Glutamatergic neuron (in vitro differentiated cells): ENCODE data around the gene EML1. TPM values are rescaled to one million over a fixed set of nuclear protein-coding genes. Genes with fewer than 3 reads are reported as not detected.

Experiments
- DNase-seq: peaks from one replicate; pipeline ENCODE4 v3.0.0; 2022
- H3K27ac Mint-ChIP-seq: one replicate; pipeline ENCODE4 v1.8.0; 2020; ENCODE audit warnings: mild to moderate bottlenecking, mixed read lengths, inconsistent platforms; ENCODE audit not compliant: unreplicated experiment
- H3K27me3 Mint-ChIP-seq: one replicate; pipeline ENCODE4 v1.8.0; 2020; ENCODE audit warnings: mild to moderate bottlenecking, moderate library complexity, mixed read lengths, inconsistent platforms; ENCODE audit not compliant: unreplicated experiment
- H3K36me3 Mint-ChIP-seq: one replicate; pipeline ENCODE4 v1.8.0; 2020; ENCODE audit warnings: mild to moderate bottlenecking, mixed read lengths, inconsistent platforms; ENCODE audit not compliant: unreplicated experiment
- H3K4me1 Mint-ChIP-seq: one replicate; pipeline ENCODE4 v1.8.0; 2020; ENCODE audit warnings: mild to moderate bottlenecking, low read depth, mixed read lengths, inconsistent platforms; ENCODE audit not compliant: unreplicated experiment
- H3K4me3 Mint-ChIP-seq: one replicate; pipeline ENCODE4 v1.8.0; 2020; ENCODE audit warnings: mild to moderate bottlenecking, mixed read lengths, inconsistent platforms; ENCODE audit not compliant: unreplicated experiment
- H3K9me3 Mint-ChIP-seq: one replicate; pipeline ENCODE4 v1.8.0; 2020; ENCODE audit warnings: mild to moderate bottlenecking, moderate library complexity, mixed read lengths, inconsistent platforms; ENCODE audit not compliant: unreplicated experiment
- CTCF ChIP-seq: fragments of 200-600 bp; sonication (generic); IDR thresholded peaks from one replicate; pipeline ENCODE4 v1.5.0; 2021; ENCODE audit not compliant: partially characterized antibody, unreplicated experiment
- total RNA-seq: library from RNA; stranded (reverse); fragmentation: NEBNext Ultra II Directional; extraction: Animal tissue kit (Norgen Biotek cat#: 25700); gene quantifications from one replicate; pipeline ENCODE4 v1.2.1, GENCODE V29; 2021; ENCODE audit not compliant: unreplicated experiment

Gene EML1
- total RNA-seq, 1 donor from 2014 or later: 73.6 TPM

DNA sequence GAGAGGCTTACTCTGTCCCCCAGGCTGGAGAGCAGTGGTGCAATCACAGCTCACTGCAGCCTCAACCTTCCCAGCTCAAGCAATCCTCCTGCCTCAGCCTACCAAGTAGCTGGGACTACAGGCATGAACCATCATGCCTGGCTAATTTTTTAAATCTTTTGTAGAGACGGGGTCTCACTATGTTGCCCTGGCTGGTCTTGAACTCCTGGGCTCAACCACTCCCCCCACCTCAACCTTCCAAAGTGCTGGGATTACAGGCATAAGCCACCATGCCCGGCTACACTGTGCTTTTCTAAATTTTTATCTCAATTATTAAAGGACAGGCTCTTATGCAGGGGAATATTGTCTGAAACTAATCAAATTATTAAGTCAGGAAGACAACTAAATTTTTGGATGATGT lies 44.6 kb downstream of the EML1 start:
- no peaks in the 10 kb centered on the region for H3K27me3 Mint-ChIP-seq
- no peak for TF ChIP-seq CTCF
- H3K27ac Mint-ChIP-seq: no peak overlapping the region
- no peaks in the 10 kb centered on the region for H3K9me3 Mint-ChIP-seq
- DNase-seq: no peak
- H3K4me3 Mint-ChIP-seq: no peak overlapping the region
- H3K36me3 Mint-ChIP-seq: no peaks in the 10 kb centered on the region
- H3K4me1 Mint-ChIP-seq: peaks cover 29% of the 10 kb centered on the region

DNA sequence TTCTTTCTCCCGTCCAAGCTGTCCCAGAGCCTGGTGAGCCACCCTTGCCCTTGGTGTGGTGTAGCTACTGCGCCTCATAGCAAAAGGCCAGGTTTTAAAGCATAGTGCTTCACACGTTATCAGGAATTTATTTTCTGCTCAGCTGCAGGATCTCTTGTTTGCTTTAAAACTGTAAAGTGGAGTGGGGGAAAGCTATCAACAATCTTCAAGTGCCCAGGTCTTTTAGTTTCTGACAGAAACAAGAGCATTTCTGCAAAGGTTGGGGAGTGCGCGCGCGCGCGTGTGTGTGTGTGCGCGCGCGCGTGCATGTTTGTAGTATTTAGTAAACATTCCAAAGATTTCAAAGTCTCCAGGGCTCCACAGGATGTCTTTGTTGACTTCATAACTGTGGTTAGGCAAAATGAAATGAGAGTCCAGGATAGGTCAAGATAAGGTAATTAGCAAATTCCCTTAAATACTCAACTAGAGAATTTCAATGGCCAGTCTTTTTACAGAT lies 45.5 kb downstream of the EML1 start:
- H3K27me3 Mint-ChIP-seq: no peaks in the 10 kb centered on the region
- H3K36me3 Mint-ChIP-seq: no peaks in the 10 kb centered on the region
- H3K4me3 Mint-ChIP-seq: no peak overlapping the region
- H3K4me1 Mint-ChIP-seq: peaks cover 22% of the 10 kb centered on the region
- no peak overlapping the region for H3K27ac Mint-ChIP-seq
- no peaks in the 10 kb centered on the region for H3K9me3 Mint-ChIP-seq
- no peak for TF ChIP-seq CTCF
- no peak for DNase-seq

GRCh38 chr14:99839696-99840095 lies 46.5 kb downstream of the EML1 start:
- H3K4me1 Mint-ChIP-seq: peaks cover 20% of the 10 kb centered on the region
- no peaks in the 10 kb centered on the region for H3K36me3 Mint-ChIP-seq
- H3K27me3 Mint-ChIP-seq: no peaks in the 10 kb centered on the region
- H3K4me3 Mint-ChIP-seq: no peak overlapping the region
- no peak overlapping the region for H3K27ac Mint-ChIP-seq
- TF ChIP-seq CTCF: no peak
- H3K9me3 Mint-ChIP-seq: peaks cover 2% of the 10 kb centered on the region
- DNase-seq: no peak

DNA sequence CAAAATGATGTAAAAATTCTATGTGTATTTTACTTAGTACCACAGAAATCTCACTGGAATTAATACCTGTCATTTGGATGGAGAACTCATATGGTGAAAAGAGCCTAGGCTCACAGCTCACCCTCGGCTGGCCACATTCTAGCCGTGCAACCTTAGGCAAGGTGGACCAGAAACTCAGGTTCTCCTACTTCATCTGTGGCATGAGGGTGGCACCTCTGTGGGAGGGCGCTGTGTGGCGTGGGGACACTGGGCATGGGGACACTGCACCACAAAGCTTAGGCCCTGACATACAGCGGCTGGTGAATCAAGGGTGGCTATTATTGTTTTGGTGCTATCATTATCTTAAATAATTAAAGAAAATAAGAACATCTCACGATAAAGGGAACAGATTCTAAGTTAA lies 47.1 kb downstream of the EML1 start:
- Mint-ChIP-seq H3K9me3 (peaks cover 2% of the 10 kb centered on the region), H3K4me1 (peaks cover 18% of the 10 kb centered on the region), H3K4me3 (no peak overlapping the region), H3K27me3 (no peaks in the 10 kb centered on the region), H3K36me3 (peaks cover 2% of the 10 kb centered on the region), H3K27ac (no peak overlapping the region)
- no peak for DNase-seq
- no peak for TF ChIP-seq CTCF

GRCh38 chr14:99840774-99841305 lies 47.6 kb downstream of the EML1 start:
- Mint-ChIP-seq H3K4me1 (peaks cover 13% of the 10 kb centered on the region), H3K9me3 (peaks cover 2% of the 10 kb centered on the region), H3K27me3 (no peaks in the 10 kb centered on the region), H3K4me3 (no peak overlapping the region), H3K36me3 (peaks cover 5% of the 10 kb centered on the region), H3K27ac (no peak overlapping the region)
- DNase-seq: no peak
- no peak for TF ChIP-seq CTCF
